ENCODE results near the gene PKN2.
"Not testable (repeated sequence)": the region's sequence is repeated elsewhere in the genome, so short reads cannot be mapped to it uniquely, and the experiment has no call there.

PKN2 gene

GRCh38 chr1:88876573-88877365 lies 192.7 kb downstream of the PKN2 start:
- in situ Hi-C loops (cut with MboI; ENCODE audit: low sequenced_read_pairs): no loop called here

GRCh38 chr1:88877382-88877825 lies 193.3 kb downstream of the PKN2 start:
- in situ Hi-C loops (cut with MboI; ENCODE audit: low sequenced_read_pairs): no loop called here

DNA sequence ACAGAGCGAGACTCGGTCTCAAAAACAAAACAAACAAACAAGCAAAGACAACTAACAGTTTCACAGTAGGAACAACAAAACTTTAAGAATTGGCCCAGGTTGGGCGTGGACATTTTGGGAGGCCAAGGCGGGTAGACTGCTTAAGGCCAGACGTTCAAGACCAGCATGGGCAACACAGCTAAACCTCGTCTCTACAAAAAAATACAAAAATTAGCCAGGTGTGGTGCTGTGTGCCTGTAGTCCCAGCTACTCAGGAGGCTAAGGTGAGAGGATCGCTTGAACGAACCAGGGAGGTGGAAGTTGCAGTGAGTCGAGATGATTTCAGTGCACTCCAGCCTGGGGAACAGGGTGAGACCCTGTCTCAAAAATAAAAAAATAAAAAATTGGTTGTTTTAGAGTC lies 193.8 kb downstream of the PKN2 start:
- in situ Hi-C loops (cut with MboI; ENCODE audit: low sequenced_read_pairs): no loop called here

- in situ Hi-C loops (cut with MboI; ENCODE audit: low sequenced_read_pairs): no loop called here
Measured at GRCh38 chr1:88878731-88879130, 194.7 kb downstream of the PKN2 start.

DNA sequence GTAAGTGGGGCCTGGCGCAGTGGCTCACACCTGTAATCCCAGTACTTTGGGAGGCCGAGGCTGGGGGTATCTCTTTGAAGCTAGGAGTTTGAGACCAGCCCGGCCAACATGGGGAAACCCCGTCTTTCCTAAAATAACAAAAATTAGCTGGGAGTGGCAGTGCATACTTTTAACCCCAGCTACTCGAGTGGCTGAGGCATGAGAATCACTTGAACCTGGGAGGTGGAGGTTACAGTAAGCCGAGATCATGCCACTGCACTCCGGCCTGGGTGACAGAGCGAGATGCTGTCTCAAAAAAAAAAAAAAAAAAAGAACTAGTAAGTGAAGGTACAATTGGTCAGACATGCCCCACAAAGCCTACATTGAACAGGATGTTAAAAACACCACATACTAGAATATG lies 196.6 kb downstream of the PKN2 start:
- in situ Hi-C loops (cut with MboI; ENCODE audit: low sequenced_read_pairs): not testable (repeated sequence)

GRCh38 chr1:88883156-88883555 lies 199.1 kb downstream of the PKN2 start:
- in situ Hi-C loops (cut with MboI; ENCODE audit: low sequenced_read_pairs): no loop called here

Measured in HL-60/S4 treated with phorbol 12-myristate 13-acetate at 8.2 ng/mL for 4 days and 3 days (cell line).